Activated gamma-delta T cell treated with Interleukin-2 at 50 U/mL for 16 hours (primary cell): Measurements from ENCODE around the gene EDEM3.
A peak's percentile ranks its signal among the peaks of the same experiment; 100 is the strongest.

Experiments
- DNase-seq: peaks from one replicate; pipeline ENCODE4 v3.0.0-alpha.2; 2020

The EDEM3 gene

DNA sequence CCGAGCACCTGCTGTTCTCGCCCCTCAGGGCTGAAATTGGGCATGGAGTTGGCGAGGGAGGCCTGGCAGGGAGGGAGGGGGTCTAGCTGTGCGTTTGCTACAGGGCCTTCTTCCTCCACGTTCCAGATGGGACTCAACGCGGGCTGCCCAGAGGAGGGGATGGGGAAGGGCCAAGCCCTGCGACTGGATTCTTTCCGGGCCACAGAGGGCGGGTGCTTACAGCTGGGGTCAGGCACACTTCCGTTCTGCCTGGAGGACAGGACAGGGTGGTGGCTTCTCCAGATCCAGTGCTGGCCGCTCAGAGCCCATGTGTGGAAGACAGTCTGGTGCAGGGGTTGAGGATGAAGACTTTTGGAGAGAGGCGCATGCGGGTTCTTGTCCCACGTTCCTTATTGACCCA lies 90.0 kb downstream of the EDEM3 start:
- DNase-seq, result no peak

DNA sequence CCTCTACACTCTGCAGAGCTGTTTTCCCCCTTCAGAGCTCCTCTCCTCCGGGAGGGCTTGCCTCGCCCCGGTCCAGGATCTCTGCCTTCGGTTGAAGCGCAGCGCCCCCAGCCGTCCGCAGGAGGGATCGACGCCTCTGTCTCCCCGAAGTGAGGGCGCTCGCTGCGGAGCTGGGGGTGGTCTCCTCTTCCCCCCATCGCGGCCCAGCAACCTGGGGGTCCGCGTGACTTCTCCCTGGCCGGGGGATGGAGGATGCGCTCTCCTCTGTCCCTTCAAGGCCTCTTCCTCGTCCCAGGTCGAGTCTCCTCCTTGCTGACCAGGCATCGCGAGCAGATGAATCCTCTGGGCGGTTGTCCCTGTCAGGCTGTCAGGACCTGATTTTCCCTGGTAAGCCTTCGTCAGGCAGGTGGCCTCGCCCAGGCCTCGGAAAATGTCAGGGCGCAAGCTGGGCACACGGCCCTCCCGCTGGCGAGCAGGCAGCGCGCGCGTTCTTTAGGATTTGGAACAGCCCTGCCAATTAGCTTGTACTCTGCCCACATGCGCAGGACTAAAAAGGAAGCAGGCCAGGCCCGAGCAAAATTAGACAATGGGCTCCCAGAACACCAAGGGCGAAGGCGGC lies 90.5 kb downstream of the EDEM3 start:
- peak; percentile 33 for DNase-seq

GRCh38 chr1:184661801-184662200 lies 92.9 kb downstream of the EDEM3 start:
- DNase-seq, result no peak

DNA sequence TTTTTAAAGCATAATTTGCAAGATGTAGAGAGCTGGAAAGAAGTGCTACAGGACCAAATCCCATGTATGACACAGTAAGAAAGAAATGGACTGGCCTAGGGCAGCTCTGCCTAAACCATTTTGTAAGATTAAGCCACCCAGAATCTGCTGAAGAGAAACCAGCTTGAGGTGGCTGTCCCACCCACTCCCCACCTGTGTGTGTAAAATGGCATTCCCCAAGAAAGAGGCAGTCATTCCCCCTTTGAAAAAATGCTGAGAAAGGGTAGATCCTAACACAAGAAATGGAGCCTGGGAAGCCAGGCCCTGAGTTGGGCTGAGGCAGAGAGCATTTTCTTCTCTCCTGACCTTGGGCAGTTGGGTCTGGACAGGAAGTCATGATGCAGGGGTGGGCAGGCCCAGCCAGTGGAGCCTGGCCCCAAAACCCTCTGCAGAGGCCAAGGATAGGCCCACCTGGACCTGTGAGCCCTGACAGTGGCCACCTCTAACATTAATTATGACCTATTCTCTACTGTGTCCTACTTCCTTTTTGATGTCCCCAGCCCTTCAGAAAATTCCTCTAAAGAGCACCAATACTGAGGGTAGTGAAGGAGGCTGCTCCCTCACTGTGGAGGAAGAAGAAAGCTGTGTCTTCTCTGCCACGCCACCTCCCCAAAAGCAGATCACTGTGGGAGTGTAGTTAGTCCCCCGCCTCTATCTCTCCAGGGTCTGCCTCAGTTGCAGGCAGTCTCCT lies 94.0 kb downstream of the EDEM3 start:
- DNase-seq, result no peak

DNA sequence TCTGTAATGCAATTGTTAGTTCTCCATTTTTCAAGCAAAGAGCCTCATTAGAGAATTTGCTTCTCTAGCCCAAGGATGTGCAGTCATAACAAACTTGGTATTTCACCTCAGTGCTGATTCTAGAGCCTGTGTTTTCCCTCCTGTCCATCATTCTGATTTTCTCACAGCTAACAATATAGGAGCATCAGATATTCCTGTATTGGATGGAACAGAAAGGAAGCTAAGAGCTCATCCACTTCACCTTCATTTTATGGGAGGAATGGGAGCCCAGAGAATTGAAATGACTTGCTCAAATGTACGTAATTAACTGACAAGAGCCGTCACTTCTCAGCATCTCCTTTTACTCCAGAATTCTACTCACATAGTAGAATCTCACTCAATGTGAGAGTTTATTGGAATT lies 96.6 kb downstream of the EDEM3 start:
- DNase-seq, result no peak

DNA sequence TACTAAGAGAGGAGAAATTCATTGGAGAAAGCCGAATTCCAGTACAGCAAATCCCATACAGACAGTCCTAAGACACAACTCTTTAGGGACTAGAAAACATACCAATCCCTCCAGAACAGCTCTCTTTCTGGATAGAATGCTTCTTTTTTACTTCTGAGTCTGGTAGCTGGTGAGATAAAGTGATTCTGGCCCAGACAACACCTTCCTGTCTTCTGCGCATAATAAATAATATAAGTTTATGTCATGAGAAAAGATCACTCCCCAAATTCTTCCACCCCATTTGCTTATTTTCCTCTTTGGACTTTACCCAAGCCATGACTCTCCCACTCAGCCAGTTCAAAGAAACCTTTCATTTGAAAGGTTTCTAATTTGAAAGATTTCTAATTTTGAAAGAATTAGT lies 98.4 kb downstream of the EDEM3 start:
- no peak for DNase-seq

GRCh38 chr1:184655185-184655584 lies 99.5 kb downstream of the EDEM3 start:
- no peak for DNase-seq

DNA sequence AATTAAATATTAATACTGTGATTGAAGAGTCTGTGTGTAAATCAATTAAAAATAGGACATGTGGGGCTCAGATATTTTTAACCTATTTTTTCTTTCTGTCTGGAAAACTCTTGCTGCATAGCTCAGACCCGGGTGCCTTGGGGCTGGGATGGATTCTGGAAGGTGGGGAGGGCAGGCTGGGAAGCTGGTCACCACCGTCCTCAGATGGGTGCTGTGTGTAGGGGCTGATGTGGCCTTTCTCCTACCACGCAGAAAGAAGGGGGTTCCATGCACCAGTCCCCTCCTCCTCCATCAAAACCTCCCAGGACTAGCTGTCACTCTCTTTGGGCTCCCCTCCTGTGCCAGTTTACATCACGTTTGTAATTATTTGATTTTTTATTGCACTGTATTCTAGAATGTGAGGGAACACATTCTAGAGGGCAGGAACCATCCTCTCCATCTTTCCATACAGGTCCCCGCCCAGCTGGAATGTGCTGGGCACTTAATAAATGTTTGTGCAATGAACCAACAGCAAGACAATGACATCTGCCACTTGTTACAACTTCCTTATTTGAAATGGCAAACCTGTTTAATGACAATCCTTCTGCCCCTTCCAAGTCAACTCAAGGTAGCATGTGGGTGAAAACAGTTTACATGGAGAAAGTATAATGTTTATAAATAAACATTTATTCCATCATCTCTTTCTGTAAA lies 104.3 kb downstream of the EDEM3 start:
- no peak for DNase-seq

DNA sequence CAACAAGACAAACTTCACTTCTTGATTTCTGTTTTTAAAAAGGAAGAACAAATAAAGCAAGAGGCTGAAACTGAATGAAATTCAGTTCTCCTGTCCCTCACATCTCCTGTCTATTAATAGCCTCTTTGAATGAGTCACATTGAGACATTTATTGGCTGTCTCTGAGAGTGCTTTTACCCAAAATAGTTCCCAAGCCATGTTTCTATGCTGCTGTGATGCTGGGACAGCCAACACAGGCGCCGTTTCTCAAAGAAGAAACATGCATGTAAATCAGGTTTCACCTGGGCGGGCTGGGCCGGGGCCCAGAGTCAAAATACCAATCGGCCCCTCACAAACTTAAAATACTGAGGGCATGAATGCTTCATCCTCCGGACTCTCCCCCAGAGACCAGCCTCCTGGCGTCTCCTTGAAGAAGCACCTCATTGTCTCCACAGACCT lies 105.2 kb downstream of the EDEM3 start:
- no peak for DNase-seq

- no peak for DNase-seq
Measured at GRCh38 chr1:184648856-184649201, 105.8 kb downstream of the EDEM3 start.

- DNase-seq, result no peak
Measured at GRCh38 chr1:184648160-184648855, 106.3 kb downstream of the EDEM3 start.

- no peak for DNase-seq
Measured at GRCh38 chr1:184647471-184647870, 107.2 kb downstream of the EDEM3 start.

GRCh38 chr1:184646824-184647223 lies 107.8 kb downstream of the EDEM3 start:
- no peak for DNase-seq

- DNase-seq, result no peak
Measured at GRCh38 chr1:184646178-184646701, 108.4 kb downstream of the EDEM3 start.

GRCh38 chr1:184644771-184645170 lies 109.9 kb downstream of the EDEM3 start:
- DNase-seq, result no peak

DNA sequence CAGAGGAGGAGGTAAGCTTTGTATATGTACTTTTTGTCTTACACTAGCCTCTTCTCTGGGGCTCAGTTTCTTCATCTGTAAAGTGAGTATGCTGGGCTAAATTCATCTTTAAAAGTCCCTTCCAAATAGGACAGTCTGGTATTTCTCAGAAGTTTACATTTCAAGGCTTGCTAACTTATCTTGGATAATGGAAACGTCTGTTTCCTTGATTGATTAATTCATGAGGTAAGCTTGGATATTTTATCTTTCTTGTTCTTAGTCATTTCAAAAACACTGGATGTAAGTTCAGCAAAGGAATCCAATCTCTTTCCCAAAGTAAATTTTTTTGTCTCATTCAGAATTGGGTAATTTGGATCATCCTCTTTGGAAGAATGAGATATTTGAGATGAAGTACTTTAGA lies 111.0 kb downstream of the EDEM3 start:
- DNase-seq, result no peak

DNA sequence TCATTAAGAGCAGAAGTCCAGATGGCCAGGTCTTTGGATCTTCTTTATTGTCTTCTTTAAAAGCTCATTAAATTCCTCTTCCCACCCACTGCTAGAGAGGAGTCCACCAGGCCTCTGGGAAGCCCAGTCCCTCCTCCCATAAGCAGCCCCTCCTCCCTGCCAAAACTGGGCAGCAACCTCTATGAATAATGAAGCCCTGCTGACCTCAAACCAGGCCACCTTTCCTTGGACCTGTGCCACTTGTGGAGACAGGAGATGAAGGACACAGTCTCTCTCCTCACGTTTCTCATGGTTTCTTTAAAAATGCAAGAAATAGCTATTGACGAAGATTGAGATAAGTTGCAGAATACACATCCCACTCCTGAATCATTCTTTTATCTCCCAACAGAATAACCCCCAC lies 112.8 kb downstream of the EDEM3 start:
- no peak for DNase-seq

GRCh38 chr1:184640505-184640904 lies 114.2 kb downstream of the EDEM3 start:
- DNase-seq, result no peak
